ENCODE data around the gene SARDH.

Gene SARDH

GRCh38 chr9:133716564-133717112 is 21.5 kb downstream of the SARDH start:
- DNase-seq (ENCODE audit: low read depth in 2 of 3, low spot score in 2 of 3) = no peak

- DNase-seq (ENCODE audit: low read depth in 2 of 3, low spot score in 2 of 3) = no peak
These were observed 22.1 kb downstream of the SARDH start for GRCh38 chr9:133715866-133716563.

- DNase-seq (ENCODE audit: low read depth in 2 of 3, low spot score in 2 of 3) = no peak
These were observed 22.8 kb downstream of the SARDH start for GRCh38 chr9:133715295-133715865.

- no peak for DNase-seq (ENCODE audit: low read depth in 2 of 3, low spot score in 2 of 3)
These were observed 23.4 kb downstream of the SARDH start for GRCh38 chr9:133714606-133715294.

- DNase-seq (ENCODE audit: low read depth in 2 of 3, low spot score in 2 of 3) = no peak
These were observed 24.1 kb downstream of the SARDH start for GRCh38 chr9:133713960-133714495.

- no peak for DNase-seq (ENCODE audit: low read depth in 2 of 3, low spot score in 2 of 3)
These were observed 24.8 kb downstream of the SARDH start for GRCh38 chr9:133713150-133713959.

GRCh38 chr9:133712221-133713100 is 25.7 kb downstream of the SARDH start:
- DNase-seq (ENCODE audit: low read depth in 2 of 3, low spot score in 2 of 3) = no peak

GRCh38 chr9:133711428-133712220 is 26.5 kb downstream of the SARDH start:
- DNase-seq (ENCODE audit: low read depth in 2 of 3, low spot score in 2 of 3) = no peak

GRCh38 chr9:133710661-133711427 is 27.3 kb downstream of the SARDH start:
- no peak for DNase-seq (ENCODE audit: low read depth in 2 of 3, low spot score in 2 of 3)

GRCh38 chr9:133709691-133710571 is 28.2 kb downstream of the SARDH start:
- DNase-seq (ENCODE audit: low read depth in 2 of 3, low spot score in 2 of 3) = no peak

GRCh38 chr9:133709015-133709611 is 29.0 kb downstream of the SARDH start:
- no peak for DNase-seq (ENCODE audit: low read depth in 2 of 3, low spot score in 2 of 3)

- no peak for DNase-seq (ENCODE audit: low read depth in 2 of 3, low spot score in 2 of 3)
These were observed 29.7 kb downstream of the SARDH start for GRCh38 chr9:133708246-133709014.

GRCh38 chr9:133707763-133708245 is 30.3 kb downstream of the SARDH start:
- no peak for DNase-seq (ENCODE audit: low read depth in 2 of 3, low spot score in 2 of 3)

- no peak for DNase-seq (ENCODE audit: low read depth in 2 of 3, low spot score in 2 of 3)
These were observed 30.9 kb downstream of the SARDH start for GRCh38 chr9:133707065-133707762.

- no peak for DNase-seq (ENCODE audit: low read depth in 2 of 3, low spot score in 2 of 3)
These were observed 31.7 kb downstream of the SARDH start for GRCh38 chr9:133706307-133707050.
